HCT116 (cell line): Measurements from ENCODE around the gene LOXHD1.

Experiments
- CBX3 ChIP-seq: IDR thresholded peaks from 2 replicates; pipeline ENCODE4 v1.6.1; 2012; ENCODE audit warnings: low read depth
- POLR2A ChIP-seq: IDR thresholded peaks from 2 replicates; pipeline ENCODE4 v1.7.0; 2011; ENCODE audit warnings: borderline replicate concordance; ENCODE audit not compliant: insufficient read depth, insufficient read length; ENCODE audit errors: extremely low read depth
- RAD21 ChIP-seq: IDR thresholded peaks from 2 replicates; pipeline ENCODE4 v1.6.1; 2012; ENCODE audit warnings: low read depth, mild to moderate bottlenecking
- TF ChIP-seq, protein P1 (sequence below), 3 experiments: fragments of 200-600 bp in 1 of 3; sonication (generic) in 1 of 3; IDR thresholded peaks in 2 of 3; conservative IDR thresholded peaks in 1 of 3; 2 replicates each; pipeline ENCODE4 v1.5.1; 2012 to 2017; ENCODE audit warnings: low read depth in 2 of 3, low read length in 2 of 3, antibody characterized with exemption in 1 of 3, borderline replicate concordance in 1 of 3, control low read depth in 1 of 3, mild to moderate bottlenecking in 1 of 3, mixed read lengths in 1 of 3, mixed run types in 1 of 3, moderate library complexity in 1 of 3; ENCODE audit not compliant: insufficient read depth in 1 of 3

DNA sequence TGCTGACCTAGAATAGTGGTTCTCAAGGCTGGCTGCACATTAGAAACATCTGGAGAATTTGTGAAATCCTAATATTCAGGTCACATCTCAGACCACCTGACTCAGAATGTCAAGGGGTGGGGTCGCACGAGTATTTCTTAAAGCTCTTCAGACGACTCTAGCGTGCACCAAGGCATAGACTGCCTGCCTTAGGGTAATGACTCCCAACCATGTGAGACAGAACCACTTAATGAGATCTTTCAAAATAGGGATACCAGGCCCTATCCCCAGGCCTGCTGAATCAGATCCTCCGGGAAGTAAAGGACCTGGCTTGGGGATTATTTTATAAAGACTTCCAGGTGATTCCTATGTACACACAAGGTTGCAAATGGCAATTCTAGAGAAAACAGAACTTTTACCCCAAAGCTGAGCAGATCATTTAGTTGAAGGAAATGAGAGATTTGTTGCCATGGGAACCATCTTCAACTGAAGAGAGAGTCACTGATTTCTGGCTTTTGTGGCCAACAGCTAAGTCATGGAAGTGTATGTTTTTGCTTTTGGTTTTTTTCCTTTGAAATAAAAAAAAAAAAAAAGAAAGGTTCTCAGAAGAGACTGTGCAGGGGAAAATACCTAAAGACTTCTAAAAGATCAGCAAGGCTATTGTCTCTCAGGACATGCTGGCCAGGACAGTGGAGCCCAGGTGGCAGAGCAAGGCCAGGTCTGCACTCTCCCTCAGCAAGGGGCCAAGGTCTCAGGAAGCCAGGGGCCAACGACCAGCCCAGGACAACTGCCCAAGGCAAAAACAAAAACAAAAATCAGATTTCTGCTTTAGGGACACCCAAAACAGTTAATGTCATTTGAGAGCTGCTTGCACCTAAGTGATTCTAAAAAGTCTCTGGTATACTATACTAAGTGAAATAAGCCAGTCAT is 15.3 kb upstream of the LOXHD1 start:
- TF ChIP-seq POLR2A (no peak), RAD21 (no peak), CBX3 (no peak)
- TF ChIP-seq, protein P1, sequence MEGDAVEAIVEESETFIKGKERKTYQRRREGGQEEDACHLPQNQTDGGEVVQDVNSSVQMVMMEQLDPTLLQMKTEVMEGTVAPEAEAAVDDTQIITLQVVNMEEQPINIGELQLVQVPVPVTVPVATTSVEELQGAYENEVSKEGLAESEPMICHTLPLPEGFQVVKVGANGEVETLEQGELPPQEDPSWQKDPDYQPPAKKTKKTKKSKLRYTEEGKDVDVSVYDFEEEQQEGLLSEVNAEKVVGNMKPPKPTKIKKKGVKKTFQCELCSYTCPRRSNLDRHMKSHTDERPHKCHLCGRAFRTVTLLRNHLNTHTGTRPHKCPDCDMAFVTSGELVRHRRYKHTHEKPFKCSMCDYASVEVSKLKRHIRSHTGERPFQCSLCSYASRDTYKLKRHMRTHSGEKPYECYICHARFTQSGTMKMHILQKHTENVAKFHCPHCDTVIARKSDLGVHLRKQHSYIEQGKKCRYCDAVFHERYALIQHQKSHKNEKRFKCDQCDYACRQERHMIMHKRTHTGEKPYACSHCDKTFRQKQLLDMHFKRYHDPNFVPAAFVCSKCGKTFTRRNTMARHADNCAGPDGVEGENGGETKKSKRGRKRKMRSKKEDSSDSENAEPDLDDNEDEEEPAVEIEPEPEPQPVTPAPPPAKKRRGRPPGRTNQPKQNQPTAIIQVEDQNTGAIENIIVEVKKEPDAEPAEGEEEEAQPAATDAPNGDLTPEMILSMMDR (IDR thresholded peaks at IDR 0.05 in 2 of 3, conservative IDR thresholded peaks at IDR 0.05 in 1 of 3; ENCODE audit: borderline replicate concordance in 1 of 3, insufficient read depth in 1 of 3, low read depth in 2 of 3, low read length in 2 of 3) = no peak
